SW 1271 (cell line): Measurements from ENCODE around the gene P3H3.

Experiments used
- DNase-seq, 2 experiments: peaks; one replicate each; lab custom pipeline; 2025; lab: John Stamatoyannopoulos, UW

Gene P3H3

DNA sequence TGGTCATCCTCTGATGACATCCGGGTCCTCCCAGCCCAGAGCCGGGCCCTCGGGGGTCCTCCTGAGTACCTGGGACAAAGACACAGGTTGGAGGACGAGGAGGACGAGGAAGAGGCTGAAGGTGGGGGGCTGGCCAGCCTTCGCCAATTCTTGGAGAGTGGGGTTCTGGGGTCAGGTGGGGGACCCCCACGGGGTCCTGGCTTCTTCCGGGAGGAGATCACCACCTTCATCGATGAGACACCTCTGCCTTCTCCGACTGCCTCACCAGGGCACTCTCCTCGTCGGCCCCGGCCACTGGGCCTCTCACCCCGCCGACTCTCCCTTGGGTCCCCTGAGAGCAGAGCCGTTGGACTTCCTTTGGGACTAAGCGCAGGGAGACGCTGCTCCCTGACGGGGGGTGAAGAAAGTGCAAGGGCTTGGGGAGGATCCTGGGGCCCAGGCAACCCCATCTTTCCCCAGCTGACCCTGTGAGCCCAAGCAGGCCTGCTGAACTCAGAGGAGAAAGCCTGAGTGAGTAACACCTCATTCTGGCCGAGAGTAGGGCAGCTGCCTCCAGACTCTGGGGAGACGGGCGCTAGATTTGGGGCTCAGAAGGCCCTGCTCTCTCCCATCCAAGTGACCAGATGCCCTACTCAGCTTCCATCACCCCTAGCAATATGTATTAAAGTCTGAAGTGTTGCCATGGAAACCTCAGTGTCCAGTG lies 1.3 kb upstream of the P3H3 start:
- DNase-seq: no peak

DNA sequence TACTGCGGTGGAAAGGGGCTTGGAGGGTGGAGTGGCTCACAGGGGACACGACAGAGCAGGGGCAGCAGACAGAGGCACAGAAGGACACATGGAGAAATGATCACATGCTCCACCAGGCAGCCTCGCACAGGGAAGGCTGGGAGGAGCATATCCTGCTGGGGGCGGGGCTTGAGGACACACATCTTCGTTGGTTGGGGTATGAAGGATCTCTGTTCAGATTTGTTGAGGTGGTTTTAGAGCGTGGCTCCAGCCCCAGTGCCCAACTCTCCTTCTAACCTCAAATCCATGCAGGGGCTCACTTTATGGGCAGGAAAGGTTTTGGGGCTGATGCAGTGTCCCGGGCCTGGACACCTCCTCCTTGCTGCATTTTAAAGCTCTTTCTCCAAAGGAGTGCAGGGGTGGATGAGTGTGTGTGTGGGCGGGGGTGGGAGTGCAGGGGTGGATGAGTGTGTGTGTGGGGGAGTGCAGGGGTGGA lies 733 bp upstream of the P3H3 start:
- DNase-seq: peak; percentile 46 to 55

DNA sequence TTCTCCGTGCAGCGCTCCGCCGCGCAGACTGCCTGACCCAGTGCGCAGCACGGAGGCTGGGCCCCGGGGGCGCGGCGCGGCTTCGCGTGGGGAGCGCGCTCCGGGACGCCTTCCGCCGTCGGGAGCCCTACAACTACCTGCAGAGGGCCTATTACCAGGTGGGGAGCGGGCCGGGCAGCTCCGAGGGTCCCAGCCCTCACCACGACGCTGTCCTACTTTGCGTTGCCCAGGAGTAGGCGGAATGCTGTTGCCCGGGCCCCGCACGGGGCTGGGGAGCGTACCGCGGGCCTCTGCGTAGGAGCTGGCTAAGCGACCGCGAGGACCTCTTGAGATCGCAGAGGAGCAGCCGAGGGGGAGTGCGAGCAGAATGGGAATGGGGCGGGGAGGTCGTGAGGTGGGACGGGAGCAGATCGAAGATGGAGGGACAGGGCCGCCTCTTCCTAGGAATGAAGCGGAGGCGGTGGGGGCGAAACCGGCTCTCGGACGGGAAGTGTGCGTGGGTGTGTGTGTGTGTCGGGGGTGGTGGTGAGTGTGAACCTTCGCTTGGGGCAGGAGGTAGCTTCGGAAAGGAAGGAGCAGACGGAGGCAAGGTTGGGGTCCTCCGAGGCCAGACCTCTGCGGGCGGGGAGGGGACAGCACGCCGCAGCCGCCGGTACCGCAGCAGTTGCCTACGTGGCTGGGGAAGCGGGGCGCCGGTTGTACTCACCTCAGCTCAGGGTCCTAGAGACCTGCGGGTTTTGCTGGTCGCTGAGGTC lies 751 bp downstream of the P3H3 start:
- no peak for DNase-seq

DNA sequence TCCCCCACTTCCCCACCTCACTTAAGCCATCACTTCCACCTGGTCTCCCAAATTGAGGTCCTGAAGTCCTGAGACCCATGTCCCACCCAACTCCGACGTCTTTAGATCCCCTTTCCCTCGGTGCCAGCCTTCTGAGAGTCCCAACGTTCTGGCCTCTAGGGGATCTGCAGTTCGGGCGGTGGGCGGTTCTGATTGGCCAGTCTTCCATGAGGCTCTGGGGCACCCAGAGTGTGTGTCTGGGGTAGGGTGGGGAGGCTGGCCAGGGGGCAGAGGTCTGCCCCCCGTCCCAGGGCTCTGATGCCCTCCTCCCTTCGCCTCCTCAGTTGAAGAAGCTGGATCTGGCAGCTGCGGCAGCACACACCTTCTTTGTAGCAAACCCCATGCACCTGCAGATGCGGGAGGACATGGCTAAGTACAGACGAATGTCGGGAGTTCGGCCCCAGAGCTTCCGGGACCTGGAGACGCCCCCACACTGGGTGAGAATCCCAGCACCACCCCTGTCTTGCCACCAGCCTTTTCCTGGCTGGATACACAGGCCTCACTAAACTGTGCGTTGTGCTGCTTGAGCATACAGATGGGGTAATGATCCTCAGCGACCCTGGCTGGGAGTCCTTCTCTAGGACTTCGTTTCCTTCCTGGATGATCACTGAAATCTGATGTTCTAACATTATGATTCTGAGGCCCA lies 1.5 kb downstream of the P3H3 start:
- DNase-seq: no peak

DNA sequence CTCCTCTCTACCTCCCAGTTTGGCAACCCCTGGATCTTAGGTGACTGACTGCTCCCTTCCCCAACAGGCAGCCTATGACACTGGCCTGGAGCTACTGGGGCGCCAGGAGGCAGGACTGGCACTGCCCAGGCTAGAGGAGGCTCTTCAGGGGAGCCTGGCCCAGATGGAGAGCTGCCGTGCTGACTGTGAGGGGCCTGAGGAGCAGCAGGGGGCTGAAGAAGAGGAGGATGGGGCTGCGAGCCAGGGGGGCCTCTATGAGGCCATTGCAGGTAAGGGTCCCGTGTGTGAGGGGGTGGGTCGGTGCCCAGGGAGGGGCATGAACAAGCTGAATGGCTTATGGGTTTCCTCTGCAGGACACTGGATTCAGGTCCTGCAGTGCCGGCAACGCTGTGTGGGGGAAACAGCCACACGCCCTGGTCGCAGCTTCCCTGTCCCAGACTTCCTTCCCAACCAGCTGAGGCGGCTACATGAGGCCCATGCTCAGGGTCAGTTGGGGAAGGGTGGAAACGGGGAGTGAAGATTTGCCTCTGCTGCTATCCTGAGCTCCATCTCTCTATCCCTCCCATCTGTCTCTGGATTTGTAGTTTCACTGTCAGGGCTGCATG lies 2.2 kb downstream of the P3H3 start:
- DNase-seq: no peak

DNA sequence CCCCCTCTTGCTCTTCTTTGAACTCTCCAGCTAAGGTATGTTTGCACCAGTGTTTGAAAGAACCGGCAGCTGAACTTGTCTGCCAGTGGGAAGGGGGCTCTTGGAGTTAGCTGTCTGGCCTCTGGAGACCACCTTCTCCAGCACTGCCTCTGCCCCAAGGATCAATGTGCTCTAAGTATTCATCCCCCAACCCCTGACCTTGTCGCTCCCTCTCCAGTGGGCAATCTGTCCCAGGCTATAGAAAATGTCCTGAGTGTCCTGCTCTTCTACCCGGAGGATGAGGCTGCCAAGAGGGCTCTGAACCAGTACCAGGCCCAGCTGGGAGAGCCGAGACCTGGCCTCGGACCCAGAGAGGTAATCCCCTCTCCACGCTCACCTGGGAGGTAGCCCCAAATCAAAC lies 2.8 kb downstream of the P3H3 start:
- DNase-seq: no peak

DNA sequence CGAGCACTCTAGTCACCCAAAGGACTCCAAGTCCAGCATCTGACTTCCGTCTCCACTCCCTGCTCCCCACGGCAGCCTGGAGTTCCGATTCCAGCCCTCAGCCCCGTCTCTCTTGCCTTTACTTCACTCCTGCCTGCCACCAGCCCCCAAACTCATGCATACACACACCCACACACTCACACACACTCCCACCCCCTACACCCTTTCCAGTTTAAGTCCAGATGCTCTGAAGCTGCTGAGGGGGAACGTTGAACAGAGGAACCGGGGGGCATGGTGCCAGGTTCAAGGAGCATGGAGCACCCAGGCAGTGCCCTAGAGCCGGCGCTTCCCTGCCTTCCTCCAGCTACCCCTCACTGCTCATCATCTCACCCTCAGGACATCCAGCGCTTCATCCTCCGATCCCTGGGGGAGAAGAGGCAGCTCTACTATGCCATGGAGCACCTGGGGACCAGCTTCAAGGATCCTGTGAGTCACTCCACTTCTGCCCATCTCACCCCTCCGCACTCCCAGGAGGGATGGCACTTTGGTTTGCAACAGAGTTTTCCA lies 3.3 kb downstream of the P3H3 start:
- DNase-seq: no peak

DNA sequence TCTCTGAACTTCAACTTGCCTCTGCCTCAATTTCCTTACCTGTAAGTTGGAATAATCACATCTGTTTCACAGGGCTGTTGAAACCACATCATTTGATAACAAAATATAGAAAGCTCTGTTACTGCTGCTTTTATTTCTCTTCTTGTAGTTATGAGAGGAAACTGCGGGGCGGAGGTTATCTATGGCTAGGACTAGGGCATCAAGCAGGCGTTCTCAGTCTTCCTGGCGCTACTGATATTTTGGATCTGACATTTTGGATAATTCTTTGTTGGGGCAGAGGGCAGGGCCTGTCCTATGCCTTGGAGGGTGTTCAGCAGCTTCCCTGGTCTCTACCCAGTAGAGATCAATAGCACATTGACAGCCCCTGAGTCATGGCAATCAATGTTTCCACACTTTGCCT lies 3.9 kb downstream of the P3H3 start:
- DNase-seq: no peak

DNA sequence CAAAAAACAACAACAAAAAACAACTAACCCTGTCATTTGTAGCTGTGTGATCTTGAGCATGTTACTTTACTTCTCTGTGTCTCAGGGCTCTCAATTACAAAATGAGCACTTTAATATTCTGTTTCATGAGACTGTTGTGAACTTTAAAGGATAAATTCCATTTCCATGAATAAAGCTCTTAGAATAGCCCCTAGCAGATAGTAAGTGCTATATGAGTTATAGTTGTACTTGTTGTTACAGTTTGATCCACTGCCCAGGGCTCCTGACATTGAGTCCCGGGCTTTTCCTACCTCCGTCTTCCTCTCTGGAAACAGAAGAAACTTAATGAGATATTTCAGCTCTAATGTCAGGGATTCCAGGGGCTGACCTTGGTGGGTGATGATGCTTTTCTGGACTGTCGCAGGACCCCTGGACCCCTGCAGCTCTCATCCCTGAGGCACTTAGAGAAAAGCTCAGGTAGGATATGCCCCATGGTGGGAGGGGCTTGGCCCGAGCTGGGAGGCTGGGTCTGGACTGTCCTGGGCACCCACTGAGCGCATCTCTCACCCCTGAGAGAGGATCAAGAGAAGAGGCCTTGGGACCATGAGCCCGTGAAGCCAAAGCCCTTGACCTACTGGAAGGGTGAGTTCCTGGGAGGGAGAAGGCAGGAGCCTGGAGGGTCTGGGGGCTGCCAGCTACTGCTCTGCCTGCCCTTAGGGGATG lies 5.1 kb downstream of the P3H3 start:
- no peak for DNase-seq

DNA sequence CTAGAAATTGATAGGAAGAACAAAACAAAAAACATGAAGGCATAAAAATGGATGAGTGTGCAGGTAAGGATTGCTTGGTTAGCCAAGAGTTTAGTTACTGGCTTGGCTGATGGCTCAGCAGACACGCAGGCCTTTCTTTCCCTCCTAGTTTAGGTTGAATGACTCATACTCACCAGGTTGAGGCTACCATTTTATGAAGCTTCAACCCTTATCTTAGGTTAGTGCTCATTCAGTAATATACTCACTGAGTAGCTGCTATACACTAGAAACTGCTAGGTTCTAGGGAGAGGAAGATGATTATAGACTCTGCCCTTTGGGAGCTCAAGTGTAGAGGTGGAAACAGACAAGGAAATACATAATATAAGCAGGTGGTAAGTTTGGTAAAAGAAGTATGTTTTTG lies 6.0 kb downstream of the P3H3 start:
- DNase-seq: no peak

DNA sequence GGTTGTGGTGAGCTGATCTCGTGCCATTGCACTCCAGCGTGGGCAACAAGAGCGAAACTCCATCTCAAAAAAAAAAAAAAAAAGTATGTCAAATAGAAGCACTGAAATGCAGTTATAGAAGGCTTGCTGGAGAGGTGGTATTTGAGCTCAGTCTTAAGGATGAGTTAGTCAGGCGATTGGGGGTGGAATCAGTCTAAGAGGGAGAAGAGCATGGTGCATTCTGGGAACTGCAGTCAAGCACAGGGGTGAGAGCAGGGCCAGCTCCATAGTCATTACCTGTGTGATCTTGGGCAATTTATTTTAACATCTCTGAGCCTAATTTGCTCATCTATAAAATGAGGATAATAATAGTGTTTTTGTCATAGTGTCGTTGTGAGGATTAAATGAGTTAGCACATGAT lies 6.7 kb downstream of the P3H3 start:
- DNase-seq: no peak

DNA sequence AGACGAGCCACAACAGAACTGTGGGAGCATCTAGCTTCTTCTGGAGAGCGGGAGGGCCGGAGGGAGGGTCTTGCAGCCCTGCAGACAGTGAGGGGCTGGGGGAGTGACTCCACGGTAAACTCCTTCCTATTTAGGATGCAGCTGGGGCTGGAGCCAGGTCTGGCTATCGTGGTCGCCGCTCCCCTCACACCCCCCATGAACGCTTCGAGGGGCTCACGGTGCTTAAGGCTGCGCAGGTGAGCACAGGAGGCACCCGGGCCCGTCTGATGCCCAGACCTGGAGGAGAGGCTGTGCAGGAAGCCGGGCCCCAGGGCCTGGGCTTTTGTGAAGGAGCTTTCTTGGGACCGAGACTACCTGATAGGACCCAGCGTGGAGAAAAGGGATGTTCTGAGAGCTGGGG lies 8.6 kb downstream of the P3H3 start:
- DNase-seq: no peak

DNA sequence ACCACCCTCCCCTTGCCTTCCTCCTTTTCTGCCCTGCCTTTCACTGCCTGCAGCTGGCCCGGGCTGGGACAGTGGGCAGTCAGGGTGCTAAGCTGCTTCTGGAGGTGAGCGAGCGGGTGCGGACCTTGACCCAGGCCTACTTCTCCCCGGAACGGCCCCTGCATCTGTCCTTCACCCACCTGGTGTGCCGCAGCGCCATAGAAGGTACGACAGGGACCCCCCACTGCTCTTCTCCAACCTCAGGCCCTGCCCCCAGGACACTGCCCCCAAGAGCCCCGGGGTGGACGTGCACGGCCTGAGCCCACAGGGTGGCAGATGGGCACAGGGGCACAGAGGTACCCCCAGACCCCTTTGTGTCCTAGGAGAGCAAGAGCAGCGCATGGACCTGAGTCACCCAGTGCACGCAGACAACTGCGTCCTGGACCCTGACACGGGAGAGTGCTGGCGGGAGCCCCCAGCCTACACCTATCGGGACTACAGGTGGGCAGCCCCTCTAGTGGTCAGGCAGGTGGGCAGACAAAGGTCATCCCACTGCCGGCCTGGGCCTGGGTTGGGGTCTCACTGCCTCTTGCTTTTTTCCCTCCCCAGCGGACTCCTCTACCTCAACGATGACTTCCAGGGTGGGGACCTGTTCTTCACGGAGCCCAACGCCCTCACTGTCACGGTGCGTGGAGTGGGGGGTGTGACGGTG lies 9.3 kb downstream of the P3H3 start:
- no peak for DNase-seq

DNA sequence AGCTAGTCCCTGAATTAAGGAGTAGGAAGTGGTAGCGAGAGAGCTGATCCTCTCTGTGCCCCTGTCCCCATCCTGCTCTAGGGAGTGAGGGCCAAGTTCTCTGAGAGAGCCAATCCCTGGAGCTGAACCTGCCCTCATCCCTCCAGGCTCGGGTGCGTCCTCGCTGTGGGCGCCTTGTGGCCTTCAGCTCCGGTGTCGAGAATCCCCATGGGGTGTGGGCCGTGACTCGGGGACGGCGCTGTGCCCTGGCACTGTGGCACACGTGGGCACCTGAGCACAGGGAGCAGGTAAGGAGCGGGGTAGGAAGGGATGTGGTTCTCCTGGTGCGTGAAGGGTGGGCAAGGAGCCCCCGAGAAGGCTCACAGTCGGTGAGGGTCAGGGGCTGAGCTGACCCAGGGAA lies 10.6 kb downstream of the P3H3 start:
- no peak for DNase-seq

DNA sequence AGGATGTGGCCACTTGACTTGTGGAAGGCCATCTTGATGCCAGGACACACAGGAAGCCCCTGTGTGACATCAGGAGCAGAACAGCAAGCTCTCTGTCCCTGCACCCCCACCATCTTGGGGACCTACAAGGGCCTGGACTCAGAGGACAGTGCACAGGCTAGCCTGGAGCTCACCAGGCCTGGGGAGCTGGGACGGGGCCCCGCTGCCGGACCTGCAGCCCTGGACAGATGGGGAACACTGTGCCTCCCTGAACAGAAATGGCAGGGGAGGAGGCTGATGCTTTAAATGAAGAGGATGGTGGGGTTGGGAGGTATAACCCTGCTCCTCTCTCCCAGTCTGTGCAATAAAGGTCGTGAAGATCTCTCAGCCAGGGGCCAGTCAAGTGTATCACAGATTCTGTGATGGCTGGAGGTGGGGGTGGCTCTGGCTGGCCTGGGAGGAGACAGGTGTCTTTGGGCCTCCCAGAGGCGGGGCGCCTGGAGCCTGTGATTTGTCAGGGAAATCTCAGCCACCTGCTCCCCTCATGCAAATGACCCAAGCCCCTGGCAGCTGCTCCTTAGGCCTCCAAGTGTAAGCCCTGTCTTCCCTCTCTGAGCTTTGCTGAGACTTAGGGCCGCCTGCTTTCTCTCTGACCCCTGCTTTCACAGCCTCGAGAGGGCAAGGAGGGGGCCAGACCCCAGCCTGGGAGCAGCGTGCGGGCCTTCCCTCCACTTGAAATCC lies 11.4 kb downstream of the P3H3 start:
- no peak for DNase-seq

DNA sequence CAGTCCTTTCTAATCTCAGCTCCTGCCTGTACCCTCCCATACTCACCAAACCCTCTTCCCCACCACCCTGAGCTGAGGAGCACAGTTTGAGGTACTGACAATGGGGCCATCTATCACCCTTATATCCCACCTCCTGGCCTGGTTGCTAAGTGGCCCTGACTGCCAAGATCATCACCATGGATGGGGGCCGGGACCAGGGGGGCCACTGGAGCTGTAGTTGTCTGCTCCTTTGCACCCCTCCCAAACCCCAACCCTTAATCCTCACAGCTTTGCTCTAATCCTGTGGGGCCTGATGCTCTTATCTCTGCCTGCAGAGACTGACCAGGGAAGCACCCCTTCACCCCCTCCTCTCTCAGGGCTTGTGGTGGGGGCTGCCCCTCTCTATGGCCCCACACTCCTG lies 12.1 kb downstream of the P3H3 start:
- no peak for DNase-seq

DNA sequence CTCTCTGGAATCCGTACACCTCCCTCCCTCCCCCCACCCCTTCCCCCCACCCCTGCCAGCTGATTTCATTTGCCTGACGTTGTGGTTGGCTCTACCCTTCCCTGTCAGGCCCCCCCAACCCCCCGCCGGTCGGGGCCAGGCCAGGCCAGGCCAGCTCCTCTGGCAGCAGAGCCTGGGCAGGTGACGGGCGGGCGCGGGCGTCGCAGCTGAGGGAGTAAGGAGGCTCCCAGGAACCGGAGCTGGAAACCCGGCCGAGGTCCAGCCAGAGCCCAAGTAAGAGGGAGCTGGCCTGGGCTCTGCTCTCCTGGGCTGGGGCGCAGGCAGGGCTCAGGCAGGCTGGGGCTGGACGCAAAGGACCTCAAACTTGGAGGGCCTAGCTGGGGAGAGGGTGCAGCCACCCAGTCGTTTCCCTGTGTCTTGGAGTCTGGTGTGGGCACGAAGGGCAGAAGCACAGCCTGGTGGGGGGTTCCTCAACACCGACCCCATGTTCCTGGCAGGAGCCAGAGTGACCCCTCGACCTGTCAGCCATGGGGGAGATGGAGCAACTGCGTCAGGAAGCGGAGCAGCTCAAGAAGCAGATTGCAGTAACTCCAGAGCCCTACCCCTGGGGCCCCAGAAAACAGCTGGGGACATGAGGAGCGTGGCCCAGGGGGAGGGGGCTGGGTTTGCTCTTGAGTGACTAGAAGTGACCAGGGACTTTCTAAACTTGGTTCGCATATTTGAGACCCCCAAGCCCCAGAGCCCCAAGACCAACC lies 12.7 kb downstream of the P3H3 start, which contains the start of gene GNB3:
GNB3 (plus strand) TSS at position 165 of the 755 bp plus-strand sequence; CDS start at position 528, 363 bp downstream.
- DNase-seq: no peak

DNA sequence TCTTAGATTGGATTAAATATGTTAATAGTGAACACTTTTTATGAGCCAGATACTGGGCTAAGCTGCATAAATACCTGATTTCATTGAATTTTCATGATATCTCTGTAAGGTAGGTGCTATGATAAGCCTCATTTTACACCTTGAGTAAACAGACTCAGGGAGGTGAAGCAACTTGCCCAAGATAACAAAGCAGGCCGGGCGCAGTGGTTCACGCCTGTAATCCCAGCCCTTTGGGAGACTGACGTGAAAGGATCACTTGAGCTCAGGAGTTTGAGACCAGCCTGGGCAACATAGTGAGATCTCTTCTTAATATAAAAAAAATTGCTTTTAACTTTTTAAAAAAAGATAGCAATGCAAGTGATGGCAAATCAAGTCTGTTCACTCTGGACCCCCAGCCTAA lies 13.9 kb downstream of the P3H3 start:
- DNase-seq: no peak

DNA sequence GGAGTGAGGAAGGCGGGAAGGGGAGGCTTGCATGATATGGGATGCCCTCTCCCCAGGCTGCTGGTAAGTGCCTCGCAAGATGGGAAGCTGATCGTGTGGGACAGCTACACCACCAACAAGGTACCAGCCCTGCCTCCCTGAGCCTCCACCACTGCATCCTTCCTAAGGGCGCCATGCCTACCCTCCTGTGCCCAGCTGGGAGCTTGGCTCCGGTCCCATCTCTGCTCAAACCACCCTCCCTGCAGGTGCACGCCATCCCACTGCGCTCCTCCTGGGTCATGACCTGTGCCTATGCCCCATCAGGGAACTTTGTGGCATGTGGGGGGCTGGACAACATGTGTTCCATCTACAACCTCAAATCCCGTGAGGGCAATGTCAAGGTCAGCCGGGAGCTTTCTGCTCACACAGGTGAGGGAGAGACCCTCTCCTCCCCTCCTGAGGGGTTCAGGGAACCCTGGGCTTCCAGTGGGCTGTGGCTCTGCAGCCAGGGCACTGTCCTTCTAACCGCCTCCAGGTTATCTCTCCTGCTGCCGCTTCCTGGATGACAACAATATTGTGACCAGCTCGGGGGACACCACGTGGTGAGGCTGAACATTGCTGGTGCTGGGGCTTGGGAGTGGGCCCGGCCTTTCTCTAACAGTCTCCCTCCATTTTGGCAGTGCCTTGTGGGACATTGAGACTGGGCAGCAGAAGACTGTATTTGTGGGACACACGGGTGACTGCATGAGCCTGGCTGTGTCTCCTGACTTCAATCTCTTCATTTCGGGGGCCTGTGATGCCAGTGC lies 15.1 kb downstream of the P3H3 start:
- peak in 1 of 2 experiments; percentile 22 for DNase-seq
